ENCODE results near the gene KIR2DL1.
A peak's percentile ranks its signal among the peaks of the same experiment; 100 is the strongest.
"Not testable (repeated sequence)": the region's sequence is repeated elsewhere in the genome, so short reads cannot be mapped to it uniquely, and the experiment has no call there.

KIR2DL1 gene

DNA sequence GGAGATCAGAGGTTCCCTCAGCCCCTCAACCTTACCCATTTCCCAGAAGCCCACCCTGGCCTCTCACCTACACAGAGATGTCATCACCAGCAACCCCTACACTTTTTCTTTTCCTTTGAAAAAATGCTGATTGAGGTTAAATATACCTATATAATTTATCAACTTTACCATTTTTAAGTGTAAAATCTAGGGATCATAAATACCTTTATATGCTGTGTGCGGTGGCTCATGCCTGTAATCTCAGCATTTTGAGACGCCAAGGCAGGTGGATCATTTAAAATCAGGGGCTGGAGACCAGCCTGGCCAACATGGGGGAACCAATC is 36.9 kb downstream of the KIR2DL1 start:
- no peak for DNase-seq (ENCODE audit: low read depth in 1 of 2, low spot score in 1 of 2)
- Histone ChIP-seq H3K27me3 (ENCODE audit: insufficient read depth, poor library complexity, severe bottlenecking) (no peaks in the 10 kb centered on the region), H3K4me3 (replicated peaks; ENCODE audit: insufficient read depth, low read length) (no peak overlapping the region), H3K27ac (replicated peaks) (no peak overlapping the region)
- TF ChIP-seq, protein P1, sequence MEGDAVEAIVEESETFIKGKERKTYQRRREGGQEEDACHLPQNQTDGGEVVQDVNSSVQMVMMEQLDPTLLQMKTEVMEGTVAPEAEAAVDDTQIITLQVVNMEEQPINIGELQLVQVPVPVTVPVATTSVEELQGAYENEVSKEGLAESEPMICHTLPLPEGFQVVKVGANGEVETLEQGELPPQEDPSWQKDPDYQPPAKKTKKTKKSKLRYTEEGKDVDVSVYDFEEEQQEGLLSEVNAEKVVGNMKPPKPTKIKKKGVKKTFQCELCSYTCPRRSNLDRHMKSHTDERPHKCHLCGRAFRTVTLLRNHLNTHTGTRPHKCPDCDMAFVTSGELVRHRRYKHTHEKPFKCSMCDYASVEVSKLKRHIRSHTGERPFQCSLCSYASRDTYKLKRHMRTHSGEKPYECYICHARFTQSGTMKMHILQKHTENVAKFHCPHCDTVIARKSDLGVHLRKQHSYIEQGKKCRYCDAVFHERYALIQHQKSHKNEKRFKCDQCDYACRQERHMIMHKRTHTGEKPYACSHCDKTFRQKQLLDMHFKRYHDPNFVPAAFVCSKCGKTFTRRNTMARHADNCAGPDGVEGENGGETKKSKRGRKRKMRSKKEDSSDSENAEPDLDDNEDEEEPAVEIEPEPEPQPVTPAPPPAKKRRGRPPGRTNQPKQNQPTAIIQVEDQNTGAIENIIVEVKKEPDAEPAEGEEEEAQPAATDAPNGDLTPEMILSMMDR (IDR thresholded peaks at IDR 0.05; ENCODE audit: insufficient read depth, low read length): no peak
- TF ChIP-seq SPI1 (IDR thresholded peaks at IDR 0.05; ENCODE audit: borderline replicate concordance, low read depth) (no peak), POLR2AphosphoS5 (IDR thresholded peaks at IDR 0.05; ENCODE audit: low read depth) (no peak), GABPA (IDR thresholded peaks at IDR 0.05; ENCODE audit: low read depth) (no peak)
- TF ChIP-seq, protein P2, sequence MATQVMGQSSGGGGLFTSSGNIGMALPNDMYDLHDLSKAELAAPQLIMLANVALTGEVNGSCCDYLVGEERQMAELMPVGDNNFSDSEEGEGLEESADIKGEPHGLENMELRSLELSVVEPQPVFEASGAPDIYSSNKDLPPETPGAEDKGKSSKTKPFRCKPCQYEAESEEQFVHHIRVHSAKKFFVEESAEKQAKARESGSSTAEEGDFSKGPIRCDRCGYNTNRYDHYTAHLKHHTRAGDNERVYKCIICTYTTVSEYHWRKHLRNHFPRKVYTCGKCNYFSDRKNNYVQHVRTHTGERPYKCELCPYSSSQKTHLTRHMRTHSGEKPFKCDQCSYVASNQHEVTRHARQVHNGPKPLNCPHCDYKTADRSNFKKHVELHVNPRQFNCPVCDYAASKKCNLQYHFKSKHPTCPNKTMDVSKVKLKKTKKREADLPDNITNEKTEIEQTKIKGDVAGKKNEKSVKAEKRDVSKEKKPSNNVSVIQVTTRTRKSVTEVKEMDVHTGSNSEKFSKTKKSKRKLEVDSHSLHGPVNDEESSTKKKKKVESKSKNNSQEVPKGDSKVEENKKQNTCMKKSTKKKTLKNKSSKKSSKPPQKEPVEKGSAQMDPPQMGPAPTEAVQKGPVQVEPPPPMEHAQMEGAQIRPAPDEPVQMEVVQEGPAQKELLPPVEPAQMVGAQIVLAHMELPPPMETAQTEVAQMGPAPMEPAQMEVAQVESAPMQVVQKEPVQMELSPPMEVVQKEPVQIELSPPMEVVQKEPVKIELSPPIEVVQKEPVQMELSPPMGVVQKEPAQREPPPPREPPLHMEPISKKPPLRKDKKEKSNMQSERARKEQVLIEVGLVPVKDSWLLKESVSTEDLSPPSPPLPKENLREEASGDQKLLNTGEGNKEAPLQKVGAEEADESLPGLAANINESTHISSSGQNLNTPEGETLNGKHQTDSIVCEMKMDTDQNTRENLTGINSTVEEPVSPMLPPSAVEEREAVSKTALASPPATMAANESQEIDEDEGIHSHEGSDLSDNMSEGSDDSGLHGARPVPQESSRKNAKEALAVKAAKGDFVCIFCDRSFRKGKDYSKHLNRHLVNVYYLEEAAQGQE (IDR thresholded peaks at IDR 0.05; ENCODE audit: insufficient replicate concordance, low read depth): no peak

DNA sequence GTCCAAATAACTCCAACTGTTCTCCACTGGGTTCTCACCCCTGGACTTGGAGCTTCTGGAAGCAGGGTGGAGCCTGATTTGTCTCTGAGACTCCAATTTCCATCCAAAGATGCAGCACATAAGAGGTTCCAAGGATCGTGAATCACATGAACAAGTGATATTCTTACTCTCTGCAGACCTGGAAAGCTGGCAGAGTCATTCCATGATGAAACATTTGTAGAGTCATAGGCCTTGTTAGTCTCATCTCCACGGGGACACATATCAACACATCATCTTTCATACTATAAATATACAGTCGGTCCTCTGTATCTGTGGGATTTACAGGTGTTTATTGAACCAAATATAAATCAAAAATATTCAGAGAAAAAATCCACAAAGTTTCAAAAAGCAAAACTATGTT is 45.0 kb downstream of the KIR2DL1 start:
- H3K27me3 ChIP-seq (ENCODE audit: insufficient read depth, poor library complexity, severe bottlenecking); DNase-seq (ENCODE audit: low read depth in 1 of 2, low spot score in 1 of 2); H3K27ac ChIP-seq (replicated peaks); H3K4me3 ChIP-seq (replicated peaks; ENCODE audit: insufficient read depth, low read length): not testable (repeated sequence)

DNA sequence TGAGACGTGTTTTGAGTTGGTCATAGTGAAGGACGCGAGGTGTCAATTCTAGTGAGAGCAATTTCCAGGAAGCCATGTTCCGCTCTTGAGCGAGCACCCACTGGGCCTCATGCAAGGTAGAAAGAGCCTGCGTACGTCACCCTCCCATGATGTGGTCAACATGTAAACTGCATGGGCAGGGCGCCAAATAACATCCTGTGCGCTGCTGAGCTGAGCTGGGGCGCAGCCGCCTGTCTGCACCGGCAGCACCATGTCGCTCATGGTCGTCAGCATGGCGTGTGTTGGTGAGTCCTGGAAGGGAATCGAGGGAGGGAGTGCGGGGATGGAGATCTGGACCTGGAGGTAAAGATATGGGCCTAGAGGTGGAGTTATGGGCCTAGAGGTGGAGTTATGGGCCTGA is 46.7 kb downstream of the KIR2DL1 start, which contains the start of gene KIR3DL1:
Gene KIR3DL1, plus strand, starts transcription at position 218 of the 400 bp plus-strand sequence.
- not testable (repeated sequence) for H3K27me3 ChIP-seq (ENCODE audit: insufficient read depth, poor library complexity, severe bottlenecking); DNase-seq (ENCODE audit: low read depth in 1 of 2, low spot score in 1 of 2); H3K27ac ChIP-seq (replicated peaks)

DNA sequence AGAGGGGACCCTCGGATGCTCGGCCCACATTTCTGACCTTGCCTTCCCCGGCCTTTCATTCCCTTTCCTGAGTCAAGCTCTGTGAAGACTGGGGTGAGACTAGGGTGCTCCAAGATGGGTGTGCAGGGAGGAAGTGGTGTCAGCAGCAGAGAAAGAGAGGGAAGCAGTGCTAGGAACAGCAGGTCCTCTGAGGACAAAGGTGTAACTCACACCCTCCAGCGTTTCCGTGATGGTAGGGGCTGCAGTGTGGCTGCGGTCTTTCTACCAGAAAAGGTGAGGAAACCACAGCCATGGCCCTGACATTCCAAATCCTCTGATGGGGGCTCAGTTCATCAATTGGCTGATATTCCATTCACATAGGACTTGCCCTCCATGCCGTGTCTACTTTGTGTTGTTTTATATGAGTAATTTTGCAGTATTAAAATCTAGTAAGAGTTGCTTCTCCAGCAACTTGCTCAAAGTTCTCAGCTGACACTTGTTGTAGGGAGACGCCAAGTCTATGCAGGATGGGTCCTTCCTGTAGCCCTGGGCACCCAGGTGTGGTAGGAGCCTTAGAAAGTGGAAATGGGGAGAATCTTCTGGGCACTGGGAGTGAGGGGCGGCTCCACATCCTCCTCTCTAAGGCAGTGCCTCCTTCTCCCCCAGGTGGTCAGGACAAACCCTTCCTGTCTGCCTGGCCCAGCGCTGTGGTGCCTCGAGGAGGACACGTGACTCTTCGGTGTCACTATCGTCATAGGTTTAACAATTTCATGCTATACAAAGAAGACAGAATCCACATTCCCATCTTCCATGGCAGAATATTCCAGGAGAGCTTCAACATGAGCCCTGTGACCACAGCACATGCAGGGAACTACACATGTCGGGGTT is 48.3 kb downstream of the KIR2DL1 start:
- peak; percentile 18; the same call in 1 of the 2 replicates for TF ChIP-seq SPI1 (IDR thresholded peaks at IDR 0.05; ENCODE audit: borderline replicate concordance, low read depth)
- TF ChIP-seq, protein P2 (IDR thresholded peaks at IDR 0.05; ENCODE audit: insufficient replicate concordance, low read depth): no peak
- H3K27ac ChIP-seq (replicated peaks): no peak overlapping the region
- no peak for DNase-seq (ENCODE audit: low read depth in 1 of 2, low spot score in 1 of 2)
- H3K27me3 ChIP-seq (ENCODE audit: insufficient read depth, poor library complexity, severe bottlenecking): no peaks in the 10 kb centered on the region
- no peak overlapping the region for H3K4me3 ChIP-seq (replicated peaks; ENCODE audit: insufficient read depth, low read length)

More for the DNA sequence above, 46.7 kb downstream of the KIR2DL1 start, which contains the start of gene KIR3DL1:
- not testable (repeated sequence) for H3K4me3 ChIP-seq (replicated peaks; ENCODE audit: insufficient read depth, low read length)

DNA sequence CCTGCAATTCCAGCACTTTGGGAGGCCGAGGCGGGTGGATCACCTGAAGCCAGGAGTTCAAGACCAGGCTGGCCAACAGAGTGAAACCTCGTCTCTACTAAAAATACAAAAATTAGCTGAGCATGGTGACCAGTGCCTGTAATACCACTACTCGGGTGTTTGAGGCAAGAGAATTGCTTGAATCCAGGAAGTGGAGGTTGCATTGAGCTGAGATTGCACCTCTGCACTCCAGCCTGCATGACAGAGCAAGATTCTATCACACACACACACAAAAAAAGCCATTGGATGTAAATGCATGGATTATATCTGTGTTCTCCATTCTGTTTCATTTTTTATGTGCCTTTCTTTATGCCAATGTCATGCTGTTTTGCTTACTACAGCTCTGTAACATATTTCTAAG is 54.8 kb downstream of the KIR2DL1 start:
- H3K27ac ChIP-seq (replicated peaks); H3K4me3 ChIP-seq (replicated peaks; ENCODE audit: insufficient read depth, low read length); H3K27me3 ChIP-seq (ENCODE audit: insufficient read depth, poor library complexity, severe bottlenecking): not testable (repeated sequence)
- peak in 1 of 2 experiments; percentile 56 for DNase-seq (ENCODE audit: low read depth in 1 of 2, low spot score in 1 of 2)

DNA sequence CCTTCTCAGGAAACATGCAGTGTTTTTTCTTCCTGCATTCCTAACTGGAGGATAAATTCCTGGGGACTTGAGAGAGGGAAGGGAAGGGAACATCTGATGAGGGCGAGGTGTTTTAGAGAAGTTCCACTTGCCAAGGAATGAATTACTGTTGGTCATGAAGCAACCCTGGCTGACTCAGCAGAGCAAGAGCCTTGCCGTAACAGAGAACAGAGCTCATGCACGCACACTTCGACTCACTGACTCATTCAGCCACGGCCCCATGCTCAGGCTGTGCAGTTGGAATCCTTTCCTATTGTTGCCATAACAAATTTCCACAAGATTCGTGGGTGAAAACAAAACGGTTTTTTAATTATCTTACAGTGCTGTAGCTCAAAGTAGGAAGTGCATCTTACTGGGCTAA is 55.7 kb downstream of the KIR2DL1 start:
- DNase-seq (ENCODE audit: low read depth in 1 of 2, low spot score in 1 of 2): peak in 1 of 2 experiments; percentile 79
- H3K27me3 ChIP-seq (ENCODE audit: insufficient read depth, poor library complexity, severe bottlenecking); H3K4me3 ChIP-seq (replicated peaks; ENCODE audit: insufficient read depth, low read length): not testable (repeated sequence)
- peak overlapping the region; percentile 85 for H3K27ac ChIP-seq (replicated peaks)

DNA sequence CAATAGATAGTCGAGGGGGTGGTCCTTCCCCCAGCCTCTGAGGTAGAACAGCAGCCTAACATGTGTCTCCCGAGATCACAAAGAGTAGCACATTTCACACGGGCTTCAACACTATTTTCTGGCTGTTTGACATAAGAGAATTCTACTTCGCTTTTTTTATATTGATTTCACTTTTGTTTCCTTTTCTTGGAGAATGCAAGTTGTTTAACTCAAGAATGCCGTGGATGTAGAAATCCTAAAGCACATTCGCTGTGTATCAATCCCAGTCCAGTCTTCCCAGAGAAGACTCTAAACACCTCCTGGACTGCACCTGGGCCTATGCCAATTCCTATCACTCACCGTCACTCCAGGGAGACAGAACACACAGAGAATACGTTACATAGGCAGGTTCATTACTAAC is 58.5 kb downstream of the KIR2DL1 start:
- H3K4me3 ChIP-seq (replicated peaks; ENCODE audit: insufficient read depth, low read length); DNase-seq (ENCODE audit: low read depth in 1 of 2, low spot score in 1 of 2); H3K27ac ChIP-seq (replicated peaks); H3K27me3 ChIP-seq (ENCODE audit: insufficient read depth, poor library complexity, severe bottlenecking): not testable (repeated sequence)

DNA sequence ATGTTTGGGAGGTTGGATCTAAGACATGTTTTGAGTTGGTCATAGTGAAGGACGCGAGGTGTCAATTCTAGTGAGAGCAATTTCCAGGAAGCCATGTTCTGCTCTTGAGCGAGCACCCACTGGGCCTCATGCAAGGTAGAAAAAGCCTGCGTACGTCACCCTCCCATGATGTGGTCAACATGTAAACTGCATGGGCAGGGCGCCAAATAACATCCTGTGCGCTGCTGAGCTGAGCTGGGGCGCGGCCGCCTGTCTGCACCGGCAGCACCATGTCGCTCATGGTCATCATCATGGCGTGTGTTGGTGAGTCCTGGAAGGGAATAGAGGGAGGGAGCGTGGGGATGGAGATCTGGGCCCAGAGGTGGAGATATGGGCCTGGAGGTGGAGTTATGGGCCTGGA is 62.9 kb downstream of the KIR2DL1 start, which contains the start of gene KIR2DS4:
Gene KIR2DS4, plus strand, starts transcription at position 181 of the 400 bp plus-strand sequence.
- H3K4me3 ChIP-seq (replicated peaks; ENCODE audit: insufficient read depth, low read length); DNase-seq (ENCODE audit: low read depth in 1 of 2, low spot score in 1 of 2); H3K27me3 ChIP-seq (ENCODE audit: insufficient read depth, poor library complexity, severe bottlenecking); H3K27ac ChIP-seq (replicated peaks): not testable (repeated sequence)
